HG03064 (cell line): ENCODE data around the gene SCIN.

Experiments used
- ATAC-seq: cut with Tn5 transposase; IDR thresholded peaks from one replicate; pipeline ENCODE4 v1.9.1; 2021; ENCODE audit warnings: low read depth; ENCODE audit not compliant: unreplicated experiment

The SCIN gene

DNA sequence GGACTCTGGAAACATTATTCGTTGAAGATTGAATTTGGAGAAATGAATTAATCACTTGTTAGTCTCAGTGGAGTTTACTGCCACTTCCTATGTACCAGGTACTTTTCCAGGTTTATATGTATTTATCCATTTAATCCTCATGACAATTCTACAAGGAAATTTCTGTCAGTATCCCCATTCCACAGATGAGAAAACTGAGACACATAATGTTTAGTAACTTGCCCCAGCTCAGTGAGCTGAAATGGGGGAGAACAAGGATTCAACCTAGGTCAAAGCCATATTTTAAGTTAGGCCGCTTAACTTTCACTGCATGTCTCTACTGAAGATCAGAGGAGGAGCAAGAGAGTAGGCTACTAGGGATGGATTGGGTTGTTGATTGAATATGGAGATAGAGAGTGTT is 4.6 kb upstream of the SCIN start:
- ATAC-seq = no peak

DNA sequence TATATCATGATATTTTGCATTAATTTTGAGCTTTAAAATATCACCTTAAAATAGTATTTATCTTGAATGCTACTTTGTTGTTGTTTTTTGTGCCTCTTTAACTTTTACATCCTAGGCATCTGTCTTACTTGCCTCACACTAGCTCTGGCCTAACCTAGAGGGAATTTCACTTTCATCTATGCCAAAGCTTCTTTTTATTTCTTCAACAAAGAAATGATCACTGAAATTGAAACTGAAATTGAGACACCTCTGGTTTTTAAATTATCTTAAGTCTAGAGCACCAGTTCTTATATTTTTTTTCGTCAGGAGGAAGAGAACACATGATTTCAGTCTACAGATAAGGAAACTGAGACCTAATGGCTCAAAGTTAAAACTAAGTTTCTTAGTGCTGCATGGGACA is 3.5 kb upstream of the SCIN start:
- ATAC-seq = peak; percentile 97

DNA sequence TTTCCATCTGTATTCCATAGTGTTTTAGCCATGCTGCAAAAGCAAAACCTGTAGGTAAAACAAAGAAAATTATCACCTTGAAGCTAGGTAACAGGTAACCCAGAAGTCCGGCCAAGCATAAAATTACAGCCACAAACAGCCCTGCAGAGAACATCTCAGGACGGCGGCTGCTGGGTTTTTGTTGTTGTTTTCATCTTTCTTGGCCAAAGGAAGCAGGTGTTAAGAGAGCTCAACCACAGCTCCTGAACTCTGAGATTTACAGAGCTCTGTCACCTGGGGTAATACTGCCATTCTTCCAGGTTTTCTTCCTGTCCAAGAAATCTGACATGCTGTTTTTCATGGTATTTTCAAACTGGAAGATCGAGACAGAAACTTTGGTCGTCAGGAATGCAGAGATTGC is 847 bp upstream of the SCIN start:
- ATAC-seq = no peak

DNA sequence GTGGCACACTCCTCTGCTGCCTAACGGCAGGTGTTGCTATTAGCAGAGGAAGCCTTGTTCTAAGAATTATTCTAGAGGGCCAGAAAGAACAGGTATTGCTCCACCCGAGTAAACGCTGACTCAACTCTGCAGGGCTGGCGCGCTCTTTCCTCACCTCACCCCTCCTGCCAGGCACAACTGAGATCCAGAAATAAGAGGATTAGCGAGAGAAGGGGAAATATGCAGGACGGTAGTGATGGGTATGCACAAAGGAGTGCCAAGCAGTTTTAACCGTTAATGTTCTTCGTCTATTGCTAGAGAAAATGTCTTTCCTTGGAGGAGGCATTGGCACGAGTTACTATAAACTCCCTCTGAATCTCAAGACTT is 369 bp upstream of the SCIN start:
- no peak for ATAC-seq

DNA sequence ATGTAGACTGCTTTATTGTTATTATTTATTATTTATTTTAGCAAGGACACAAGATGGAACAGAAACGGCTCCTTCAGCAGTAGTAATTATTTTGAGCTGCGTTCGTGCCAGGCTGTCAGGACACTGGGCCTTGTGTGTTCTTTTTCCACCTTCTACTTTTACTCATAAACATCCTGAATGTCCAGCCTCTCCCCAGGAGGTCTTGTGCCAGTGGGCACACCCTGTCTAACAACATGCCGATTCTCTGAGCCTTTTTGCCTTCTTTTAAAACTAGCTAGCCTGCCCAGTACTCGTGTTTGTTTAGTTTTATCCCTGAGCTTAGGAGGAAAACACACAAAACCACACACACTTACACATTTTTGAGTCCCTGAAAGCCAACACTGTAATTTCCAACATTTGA is 1.2 kb downstream of the SCIN start:
- ATAC-seq = no peak

DNA sequence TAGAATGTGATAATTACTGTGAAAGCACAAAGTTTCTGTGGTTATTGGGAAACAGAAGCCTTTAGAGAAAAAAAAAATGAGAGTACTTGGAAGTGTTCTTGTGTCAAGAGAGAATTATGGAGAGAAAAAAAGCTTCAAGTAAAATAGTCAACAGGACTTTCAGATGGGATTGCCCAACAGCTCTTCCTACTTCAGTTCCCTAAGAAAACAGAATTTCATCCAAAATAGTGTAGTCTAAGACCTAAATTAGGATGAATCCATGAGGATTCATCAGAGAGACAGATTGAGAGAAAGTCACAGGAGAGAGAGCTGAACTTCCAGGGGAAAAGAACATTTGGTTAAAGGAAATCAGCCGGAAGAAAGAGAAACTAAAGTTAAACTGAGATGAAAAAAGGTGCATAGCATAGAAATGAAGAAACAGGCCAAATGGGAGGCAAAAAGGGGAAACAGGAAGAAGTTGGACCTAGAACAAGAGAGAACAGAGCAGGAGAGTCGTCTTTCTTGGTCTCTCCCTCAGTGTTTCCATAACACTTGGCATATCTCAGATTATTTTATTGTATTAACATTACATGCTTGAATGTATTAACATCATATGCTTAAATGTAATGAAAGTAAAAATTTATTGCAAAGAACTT is 2.5 kb downstream of the SCIN start:
- ATAC-seq = no peak

DNA sequence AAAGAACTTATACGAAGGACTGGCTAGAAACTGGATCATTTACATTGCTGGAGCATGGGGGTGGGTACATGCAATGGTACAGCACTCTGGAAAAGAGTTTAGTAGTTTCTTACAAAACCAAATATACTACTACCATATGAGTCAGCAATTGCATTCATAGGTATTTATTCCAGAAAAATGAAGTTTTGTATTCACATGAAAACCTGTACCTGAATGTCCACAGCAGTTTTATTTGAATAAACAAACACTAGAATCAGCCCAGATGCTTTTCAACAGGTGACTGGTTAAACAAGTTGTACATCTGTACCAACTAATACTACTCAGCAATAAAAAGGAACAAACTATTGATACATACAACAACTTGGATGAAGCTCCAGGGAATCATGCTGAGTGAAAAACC is 3.4 kb downstream of the SCIN start:
- ATAC-seq = no peak

DNA sequence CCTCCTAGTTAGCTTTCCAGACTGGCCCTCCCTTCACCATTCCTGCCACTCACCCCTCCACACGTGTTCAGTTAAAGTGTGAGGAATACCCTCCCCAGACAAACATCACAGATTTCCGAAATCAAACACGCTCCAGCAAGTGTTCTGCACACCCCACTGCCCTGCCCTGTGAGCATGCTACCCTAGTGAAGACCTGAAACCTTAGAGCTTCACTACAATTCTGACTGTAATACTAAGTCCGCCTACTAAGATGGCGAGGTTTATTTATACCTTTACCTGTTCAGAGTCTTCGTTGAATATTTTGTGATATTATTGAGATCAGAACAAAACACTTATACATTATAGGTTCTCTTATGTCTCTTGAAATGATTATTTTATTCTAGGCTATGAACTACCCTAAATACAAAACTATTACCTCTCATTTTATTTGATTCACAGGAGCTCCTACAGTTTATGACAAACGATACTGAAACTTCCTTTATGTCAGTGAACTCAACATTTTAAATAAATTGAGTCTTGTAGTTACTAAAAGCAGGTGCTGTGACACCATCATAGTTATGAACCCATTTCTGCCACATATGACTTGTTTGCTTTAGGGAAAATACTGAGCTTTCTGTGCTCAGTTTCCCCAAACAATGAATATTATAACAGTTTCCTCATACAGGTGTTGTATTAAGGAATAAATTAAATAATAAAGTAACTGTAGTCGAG is 8.6 kb downstream of the SCIN start:
- ATAC-seq = no peak

DNA sequence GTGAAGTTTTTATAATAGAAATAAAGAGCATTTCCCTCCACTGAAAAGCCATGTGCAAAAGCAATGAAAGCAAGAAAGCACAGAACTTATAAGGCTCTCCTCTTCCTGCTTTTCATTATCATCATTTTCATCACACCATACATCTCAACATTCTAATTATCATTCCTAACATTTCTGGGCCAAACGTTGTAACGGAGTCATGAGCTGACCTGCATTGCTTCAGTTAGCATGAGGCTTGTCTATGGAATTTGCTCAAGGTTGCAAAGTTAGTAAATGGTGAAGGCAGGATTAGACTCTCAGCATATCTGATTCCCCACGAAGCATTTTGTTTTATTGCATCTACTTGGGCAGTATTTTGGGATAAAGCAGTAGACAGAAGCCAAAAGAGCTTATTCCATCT is 11.4 kb downstream of the SCIN start:
- no peak for ATAC-seq

DNA sequence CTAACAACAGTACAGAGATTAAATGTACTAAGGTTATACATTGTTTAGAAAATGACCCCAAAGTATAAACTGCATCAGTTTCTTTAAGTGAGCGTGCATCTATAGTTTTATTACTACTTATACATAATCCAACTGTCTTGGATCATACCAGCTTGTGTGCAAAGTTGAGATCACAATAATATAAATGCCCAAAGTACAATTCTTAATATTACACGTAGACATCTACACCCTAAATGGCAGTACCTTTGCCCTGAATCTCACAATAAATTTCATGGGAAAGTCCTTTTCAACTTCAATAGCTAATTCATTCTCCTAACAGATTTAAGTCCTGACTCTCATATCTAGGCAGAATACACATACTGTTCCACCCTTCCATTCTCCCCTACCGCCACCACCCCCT is 11.8 kb downstream of the SCIN start:
- ATAC-seq = no peak

DNA sequence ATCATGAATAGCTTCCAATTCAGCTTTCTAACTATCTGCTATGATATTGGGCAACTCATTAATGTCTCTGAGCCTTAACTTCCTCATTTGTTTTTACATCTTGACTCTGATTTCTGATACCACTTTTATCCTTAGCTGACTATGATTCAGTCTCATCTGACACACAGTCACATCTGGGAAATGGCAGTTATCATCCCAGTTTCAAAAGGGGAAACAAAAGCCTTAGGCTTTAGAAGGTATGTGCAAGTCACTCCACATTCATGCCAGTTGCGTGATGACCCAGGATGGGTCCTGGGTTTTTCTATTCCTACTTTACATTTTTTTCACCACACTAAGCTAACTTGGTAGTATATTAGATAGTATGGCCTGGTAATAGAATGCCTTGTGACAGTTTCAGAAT is 12.7 kb downstream of the SCIN start:
- ATAC-seq = no peak

DNA sequence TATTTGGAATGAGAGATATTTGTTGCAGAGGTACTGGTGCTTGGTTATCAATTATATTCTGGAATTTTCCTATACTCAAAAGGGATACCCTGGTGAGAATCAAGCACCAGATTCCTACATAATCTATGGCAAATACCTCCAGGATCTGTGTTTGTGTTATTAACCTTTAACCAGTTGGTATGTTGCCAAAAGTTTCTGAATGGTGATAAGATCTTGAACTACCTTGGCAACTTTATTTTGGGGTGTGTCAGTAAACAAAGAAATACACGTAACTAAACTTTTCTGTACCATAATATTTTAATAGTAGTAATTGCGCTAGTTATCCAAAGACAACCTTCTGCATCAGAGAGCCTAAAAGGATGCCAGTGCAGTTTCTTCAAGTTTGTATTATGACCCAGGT is 13.4 kb downstream of the SCIN start:
- ATAC-seq = no peak

DNA sequence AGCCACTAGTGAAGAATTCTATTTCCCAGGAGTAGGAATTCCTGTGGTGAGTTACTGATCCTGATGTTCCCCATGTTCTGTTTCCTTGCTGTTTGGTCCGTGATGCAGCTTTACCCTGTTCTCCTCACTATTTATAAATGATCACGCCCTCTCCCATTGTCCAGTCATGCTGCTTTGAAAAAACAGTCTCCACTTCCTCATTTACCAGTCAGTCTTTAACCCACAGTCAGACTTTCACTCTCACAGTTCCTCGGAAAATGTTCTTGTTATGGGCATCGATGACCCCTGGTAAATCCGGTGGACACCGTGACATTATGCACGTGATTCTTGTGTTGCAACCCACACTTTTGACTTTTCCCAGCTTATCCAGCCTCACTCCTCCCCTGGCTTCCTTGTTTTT is 14.4 kb downstream of the SCIN start:
- ATAC-seq = peak; percentile 96

DNA sequence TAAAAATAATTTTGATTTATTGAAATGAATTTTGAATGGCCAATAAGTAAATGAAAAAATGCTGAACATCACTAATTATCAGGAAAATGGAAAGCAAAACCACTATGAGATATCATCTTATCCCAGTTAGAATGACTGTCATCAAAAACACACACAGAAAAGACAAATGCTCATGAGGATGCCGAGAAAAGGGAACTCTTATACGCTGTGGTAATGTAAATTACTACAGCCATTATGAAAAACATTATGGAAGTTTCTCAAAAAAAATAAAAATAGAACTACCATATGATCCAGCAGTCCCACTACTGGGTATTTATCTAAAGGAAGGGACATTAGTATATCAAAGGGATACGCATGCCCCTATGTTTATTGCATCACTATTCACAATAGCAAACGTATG is 15.8 kb downstream of the SCIN start:
- no peak for ATAC-seq

DNA sequence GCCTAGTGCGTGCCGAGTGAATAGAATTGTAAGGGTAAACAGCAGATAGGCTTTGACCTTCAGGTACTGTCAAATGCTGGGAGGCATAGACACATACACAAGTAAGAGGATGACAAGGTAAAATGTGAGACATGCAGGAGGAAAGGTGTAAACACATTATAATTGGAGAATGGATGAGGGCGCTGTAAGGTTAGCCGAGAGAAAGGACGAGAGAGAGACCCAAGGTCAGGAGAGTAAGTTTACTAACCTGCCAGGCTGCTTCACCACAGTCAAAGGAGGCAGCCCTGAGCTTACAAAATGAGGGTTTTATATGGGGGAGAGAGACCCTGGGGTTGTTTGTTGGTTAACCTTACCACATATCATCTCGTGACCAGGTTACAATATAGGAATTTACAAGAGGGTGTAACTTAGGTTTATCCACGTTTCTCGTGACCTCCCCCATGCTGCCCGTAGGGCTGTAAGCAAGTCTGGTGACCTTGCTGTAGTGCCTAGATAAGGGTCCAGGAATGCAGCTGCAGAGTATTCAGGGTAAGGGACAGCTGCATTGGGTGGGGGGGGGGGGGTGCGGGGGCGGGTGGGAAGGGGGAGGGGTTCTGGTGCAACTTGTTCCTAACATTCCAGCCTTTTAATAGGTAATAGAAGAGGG is 17.9 kb downstream of the SCIN start:
- no peak for ATAC-seq

DNA sequence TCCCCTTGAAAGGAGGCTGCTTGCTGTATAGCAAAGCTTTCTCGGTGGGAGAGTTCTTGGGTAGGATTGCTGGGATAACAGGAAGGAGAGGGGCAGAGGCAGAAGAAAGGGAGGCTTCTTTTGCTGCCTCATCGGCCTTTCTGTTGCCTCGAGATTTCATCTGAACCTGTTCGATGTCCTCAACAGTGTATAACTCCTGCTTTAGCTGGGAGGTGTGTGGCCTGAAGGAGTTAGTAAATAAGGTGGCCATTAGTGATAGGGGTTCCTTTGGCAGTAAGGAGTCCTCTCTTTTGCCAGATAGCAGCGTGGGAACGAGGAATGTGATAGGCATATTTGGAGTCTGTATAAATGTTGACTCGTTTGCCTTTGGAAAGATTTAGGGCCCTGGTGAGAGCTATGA is 20.0 kb downstream of the SCIN start:
- no peak for ATAC-seq

DNA sequence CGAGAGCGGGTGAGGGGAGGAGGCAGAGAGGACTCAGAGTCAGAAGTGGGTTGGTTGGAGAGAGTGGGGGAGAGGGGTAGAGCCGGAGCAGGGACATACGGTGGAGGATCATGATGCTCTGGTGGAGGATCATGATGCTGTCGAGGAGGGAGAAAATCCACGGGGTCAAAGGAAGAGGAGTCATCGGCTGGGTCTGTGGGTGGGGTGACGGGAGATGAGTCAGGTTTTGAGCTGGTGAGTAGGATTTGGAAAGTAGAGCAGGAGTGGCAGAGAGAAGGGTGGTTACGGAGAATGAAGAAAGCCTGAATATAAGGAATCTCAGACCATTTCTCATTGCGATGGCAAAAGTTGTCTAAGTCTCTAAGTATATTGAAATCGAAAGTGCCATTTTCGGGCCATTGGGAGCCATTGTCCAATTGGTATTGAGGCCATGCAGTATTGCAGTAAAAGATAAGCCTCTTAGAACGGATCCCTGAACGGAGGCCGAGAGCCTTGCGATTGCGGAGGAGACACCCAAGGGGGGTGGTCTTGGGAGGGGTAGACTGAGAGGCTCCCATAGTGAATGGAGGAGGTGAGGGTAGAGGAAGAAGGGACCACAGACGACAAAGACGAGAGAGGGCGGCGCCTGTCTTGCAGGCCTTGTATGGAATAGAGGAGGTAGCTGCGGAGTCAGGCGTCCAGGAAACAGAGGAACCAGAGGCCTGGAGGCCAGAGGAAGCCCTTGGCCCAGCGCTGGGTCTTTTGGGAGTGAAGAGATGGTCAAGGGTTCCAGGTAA is 23.8 kb downstream of the SCIN start:
- no peak for ATAC-seq

DNA sequence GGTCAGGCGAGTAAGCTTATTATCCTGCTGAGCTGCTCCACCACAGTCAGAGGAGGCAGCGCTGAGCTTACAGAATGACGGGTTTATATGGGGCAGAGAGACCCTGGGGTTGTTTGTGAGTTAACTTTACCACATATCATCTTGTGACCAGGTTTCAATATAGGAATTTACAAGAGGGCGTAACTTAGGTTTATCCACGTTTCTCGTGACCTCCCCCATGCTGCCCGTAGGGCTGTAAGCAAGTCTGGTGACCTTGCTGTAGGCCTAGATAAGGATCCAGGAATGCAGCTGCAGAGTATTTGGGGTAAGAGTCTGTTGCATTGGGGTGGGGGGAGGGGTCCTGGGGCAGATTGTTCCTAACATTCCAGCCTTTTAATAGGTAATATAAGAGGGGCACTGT is 24.6 kb downstream of the SCIN start:
- no peak for ATAC-seq

DNA sequence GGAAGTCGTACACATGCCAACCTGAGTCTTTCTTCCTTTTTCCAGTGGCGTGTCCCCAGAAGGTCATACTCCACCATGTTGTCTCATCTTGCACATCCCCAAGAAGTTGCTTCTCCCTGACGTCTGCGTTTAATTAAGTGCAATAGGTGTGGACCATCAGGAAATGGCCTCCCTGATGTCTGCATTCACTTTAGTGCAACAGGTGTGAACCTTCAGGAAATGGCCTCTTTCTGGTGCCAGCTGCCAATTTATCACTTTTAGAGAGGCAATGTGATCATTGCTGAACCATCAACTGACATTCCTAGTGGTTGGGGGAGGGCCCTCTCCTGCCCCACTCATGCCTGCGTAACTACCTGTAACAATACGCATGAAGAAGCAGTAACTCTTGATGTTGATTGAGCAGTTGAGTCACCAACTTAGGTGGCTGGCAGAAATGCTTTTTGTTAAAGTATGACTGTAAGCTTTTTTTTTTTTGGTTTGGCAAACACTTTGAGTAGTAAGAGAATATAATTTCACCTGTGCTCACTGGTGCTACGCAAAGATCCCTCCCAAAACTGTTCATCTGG is 25.8 kb downstream of the SCIN start:
- no peak for ATAC-seq

DNA sequence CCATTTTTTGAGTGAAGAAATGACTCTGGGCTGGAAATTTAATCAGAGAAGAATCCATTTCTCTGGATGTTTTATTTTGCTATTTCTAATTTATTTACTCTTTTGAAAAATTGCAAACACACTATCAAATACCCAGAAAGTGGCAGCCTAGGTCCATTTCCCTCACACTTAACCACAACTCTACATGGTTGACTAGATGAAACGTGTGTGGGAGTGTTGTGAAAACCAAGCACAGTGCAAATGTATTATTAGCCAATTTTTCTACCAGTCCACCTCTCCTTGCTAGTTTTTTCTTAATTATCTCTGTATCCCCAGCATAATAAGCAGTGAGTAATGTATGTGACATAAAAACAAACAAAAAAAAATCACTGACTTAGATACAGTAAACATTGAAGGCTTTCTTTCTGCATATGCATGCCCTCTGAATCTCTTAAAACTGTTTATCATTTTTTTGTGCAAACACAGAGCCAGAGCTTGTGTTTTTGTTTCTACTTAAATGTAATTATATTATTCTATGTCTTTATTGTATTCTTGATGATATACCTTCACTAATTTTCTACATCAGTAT is 30.9 kb downstream of the SCIN start:
- ATAC-seq = peak; percentile 98

DNA sequence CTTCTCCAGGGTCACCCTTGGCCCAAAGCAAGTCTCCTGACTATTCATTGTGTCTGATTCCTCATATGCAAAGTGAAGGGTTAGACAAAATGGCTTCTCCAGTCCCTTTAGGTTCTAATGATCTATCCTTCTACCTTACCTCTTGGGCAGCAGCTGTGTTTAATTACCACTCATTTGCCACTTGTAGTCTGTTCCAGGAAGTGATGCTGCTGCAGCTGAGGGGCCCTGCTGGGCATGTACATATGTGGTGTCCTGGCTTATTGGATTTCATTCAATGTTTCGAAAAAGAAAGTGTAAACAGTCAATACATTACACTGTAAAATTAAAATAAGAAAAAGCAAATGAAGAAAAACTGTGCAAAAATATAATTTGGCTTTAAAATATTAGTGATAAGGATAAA is 36.6 kb downstream of the SCIN start:
- no peak for ATAC-seq
